PC-9 (cell line): ENCODE data around the gene ZNF345.

Experiments used
- EZH2 ChIP-seq: fragments of 200-600 bp; sonication (generic); IDR thresholded peaks from 2 replicates; pipeline ENCODE4 v1.8.0; 2017; ENCODE audit warnings: antibody characterized with exemption, low read depth
- TF ChIP-seq, protein P1 (sequence below): fragments of 200-600 bp; sonication (generic); conservative IDR thresholded peaks from 2 replicates; pipeline ENCODE4 v1.6.1; 2017; ENCODE audit warnings: mixed run types, antibody characterized with exemption, mild to moderate bottlenecking, moderate library complexity

DNA sequence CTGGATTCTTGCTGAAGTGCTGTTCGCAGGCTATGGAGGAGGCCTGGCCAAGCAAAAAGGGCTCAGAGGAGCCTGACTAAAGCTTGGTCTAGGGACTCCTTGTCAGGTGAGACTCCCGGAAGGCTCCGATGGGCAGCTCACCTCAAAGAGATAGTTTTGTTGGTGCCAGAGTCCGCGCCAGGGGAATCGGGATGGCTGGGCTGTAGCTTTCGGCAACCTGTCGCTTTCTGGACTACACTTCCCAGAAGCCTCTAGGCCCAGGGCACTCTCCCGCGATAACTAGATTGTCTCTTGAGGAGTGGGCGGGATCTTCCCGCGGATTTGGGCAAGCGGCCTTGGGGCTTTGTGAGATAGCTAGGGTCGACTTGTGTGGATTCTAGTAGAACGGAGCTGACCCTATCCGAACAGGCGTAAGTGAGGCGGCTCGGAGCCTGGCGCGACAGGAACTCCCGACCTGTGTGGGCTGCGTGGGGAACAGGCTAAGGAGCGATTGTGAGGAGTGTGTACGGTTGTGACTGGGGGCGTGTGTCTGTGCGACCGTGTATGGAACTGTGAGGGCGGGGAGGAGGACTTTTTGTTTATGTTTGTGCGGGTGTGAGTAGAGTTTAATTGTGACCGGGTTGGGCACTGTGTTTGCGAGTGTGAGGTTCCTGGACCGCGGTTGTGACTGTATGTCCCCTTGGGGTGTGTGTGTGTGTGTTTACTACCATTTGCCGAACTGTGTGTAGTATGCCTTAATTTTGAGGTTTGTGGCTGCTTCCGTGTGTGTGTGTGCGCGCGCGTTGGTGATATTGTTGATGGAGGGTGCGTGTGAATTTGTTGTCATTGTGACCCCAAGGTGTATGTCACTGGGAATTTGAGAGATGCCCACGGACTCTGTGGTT lies at the start of gene ZNF345:
- TF ChIP-seq, protein P1, sequence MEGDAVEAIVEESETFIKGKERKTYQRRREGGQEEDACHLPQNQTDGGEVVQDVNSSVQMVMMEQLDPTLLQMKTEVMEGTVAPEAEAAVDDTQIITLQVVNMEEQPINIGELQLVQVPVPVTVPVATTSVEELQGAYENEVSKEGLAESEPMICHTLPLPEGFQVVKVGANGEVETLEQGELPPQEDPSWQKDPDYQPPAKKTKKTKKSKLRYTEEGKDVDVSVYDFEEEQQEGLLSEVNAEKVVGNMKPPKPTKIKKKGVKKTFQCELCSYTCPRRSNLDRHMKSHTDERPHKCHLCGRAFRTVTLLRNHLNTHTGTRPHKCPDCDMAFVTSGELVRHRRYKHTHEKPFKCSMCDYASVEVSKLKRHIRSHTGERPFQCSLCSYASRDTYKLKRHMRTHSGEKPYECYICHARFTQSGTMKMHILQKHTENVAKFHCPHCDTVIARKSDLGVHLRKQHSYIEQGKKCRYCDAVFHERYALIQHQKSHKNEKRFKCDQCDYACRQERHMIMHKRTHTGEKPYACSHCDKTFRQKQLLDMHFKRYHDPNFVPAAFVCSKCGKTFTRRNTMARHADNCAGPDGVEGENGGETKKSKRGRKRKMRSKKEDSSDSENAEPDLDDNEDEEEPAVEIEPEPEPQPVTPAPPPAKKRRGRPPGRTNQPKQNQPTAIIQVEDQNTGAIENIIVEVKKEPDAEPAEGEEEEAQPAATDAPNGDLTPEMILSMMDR: no peak
- TF ChIP-seq EZH2: no peak
